ENCODE measurements around the gene GAGE12J.
"Not testable (repeated sequence)": the region's sequence is repeated elsewhere in the genome, so short reads cannot be mapped to it uniquely, and the experiment has no call there.

Gene GAGE12J

DNA sequence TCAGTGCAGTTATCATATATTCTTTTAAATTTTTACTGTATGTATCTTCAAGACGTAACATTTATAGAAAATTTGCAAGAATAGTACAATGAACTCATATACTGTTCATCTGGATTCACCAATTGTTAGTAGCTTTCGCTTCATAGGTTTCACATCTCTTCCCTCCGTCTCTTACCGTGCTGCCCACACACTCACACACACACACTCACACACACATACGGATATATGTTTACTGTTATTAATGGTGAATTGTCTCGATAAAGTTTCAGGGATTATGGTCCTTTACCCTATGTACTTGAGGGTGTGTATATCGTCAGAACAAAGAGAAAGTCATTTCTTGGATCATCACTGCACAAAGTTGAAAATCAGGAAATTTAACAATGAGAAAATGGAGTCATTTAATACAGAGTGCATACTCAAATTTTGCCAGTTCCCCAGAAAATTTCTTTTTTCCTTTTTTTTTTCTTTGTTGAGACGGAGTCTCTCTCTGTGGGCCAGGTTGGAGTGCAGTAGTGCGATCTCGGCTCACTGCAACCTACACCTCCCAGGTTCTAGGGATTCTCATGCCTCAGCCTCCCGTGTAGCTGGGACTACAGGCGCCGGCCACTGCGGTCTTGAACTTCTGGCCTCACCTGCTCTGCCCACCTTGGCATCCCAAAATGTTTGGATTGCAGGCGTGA, 22.8 kb downstream of the GAGE12J start:
- not testable (repeated sequence) for H3K27ac ChIP-seq (ENCODE audit: low read depth, low read length, poor library complexity, severe bottlenecking); H2AFZ ChIP-seq (ENCODE audit: low read length); H3K4me3 ChIP-seq (ENCODE audit: low read depth, low read length, poor library complexity, severe bottlenecking); H3K27me3 ChIP-seq (ENCODE audit: insufficient read depth, low read length); H3K9me2 ChIP-seq (ENCODE audit: low read depth, low read length); H3K9me3 ChIP-seq (ENCODE audit: low read length); H3K4me2 ChIP-seq (ENCODE audit: low read length); H3F3A ChIP-seq (ENCODE audit: insufficient read depth, low read length); H3K79me2 ChIP-seq (ENCODE audit: insufficient read depth, low read length); H4K20me1 ChIP-seq (ENCODE audit: insufficient read depth, low read length); H3K9ac ChIP-seq (ENCODE audit: low read length); H3K4me1 ChIP-seq (ENCODE audit: insufficient read depth, low read length, severe bottlenecking); H3K36me3 ChIP-seq (ENCODE audit: insufficient read depth, low read length)

DNA sequence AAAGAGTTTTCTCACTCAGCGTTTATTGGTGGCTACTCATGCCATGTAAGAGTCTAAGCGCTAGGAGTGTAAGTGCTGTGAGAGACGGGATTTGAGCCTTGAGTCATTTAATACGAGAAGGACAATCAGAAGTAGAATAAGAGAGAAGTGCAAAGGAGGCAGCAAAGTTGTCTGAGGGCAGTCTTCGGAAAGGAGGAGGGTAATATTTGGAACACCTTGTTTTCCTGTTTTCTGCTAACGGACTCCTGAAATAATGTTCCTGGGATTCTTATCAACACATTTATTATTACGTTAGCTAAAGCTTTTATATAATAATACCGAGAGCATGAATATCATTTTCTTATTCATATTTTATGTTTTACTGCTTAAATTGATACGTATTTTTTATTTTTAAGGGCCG, 23.6 kb downstream of the GAGE12J start:
- not testable (repeated sequence) for H3F3A ChIP-seq (ENCODE audit: insufficient read depth, low read length); H3K4me1 ChIP-seq (ENCODE audit: insufficient read depth, low read length, severe bottlenecking); H3K4me3 ChIP-seq (ENCODE audit: low read depth, low read length, poor library complexity, severe bottlenecking); H4K20me1 ChIP-seq (ENCODE audit: insufficient read depth, low read length); H3K79me2 ChIP-seq (ENCODE audit: insufficient read depth, low read length); H3K9me3 ChIP-seq (ENCODE audit: low read length); H3K36me3 ChIP-seq (ENCODE audit: insufficient read depth, low read length); H3K9ac ChIP-seq (ENCODE audit: low read length); H3K4me2 ChIP-seq (ENCODE audit: low read length); H3K9me2 ChIP-seq (ENCODE audit: low read depth, low read length); H2AFZ ChIP-seq (ENCODE audit: low read length); H3K27ac ChIP-seq (ENCODE audit: low read depth, low read length, poor library complexity, severe bottlenecking); H3K27me3 ChIP-seq (ENCODE audit: insufficient read depth, low read length)

GRCh38 chrX:49346150-49346549, 24.3 kb downstream of the GAGE12J start:
- not testable (repeated sequence) for H3K27me3 ChIP-seq (ENCODE audit: insufficient read depth, low read length); H3K9me3 ChIP-seq (ENCODE audit: low read length); H2AFZ ChIP-seq (ENCODE audit: low read length); H4K20me1 ChIP-seq (ENCODE audit: insufficient read depth, low read length); H3K36me3 ChIP-seq (ENCODE audit: insufficient read depth, low read length); H3F3A ChIP-seq (ENCODE audit: insufficient read depth, low read length); H3K9ac ChIP-seq (ENCODE audit: low read length); H3K4me1 ChIP-seq (ENCODE audit: insufficient read depth, low read length, severe bottlenecking); H3K79me2 ChIP-seq (ENCODE audit: insufficient read depth, low read length); H3K9me2 ChIP-seq (ENCODE audit: low read depth, low read length); H3K4me2 ChIP-seq (ENCODE audit: low read length); H3K27ac ChIP-seq (ENCODE audit: low read depth, low read length, poor library complexity, severe bottlenecking); H3K4me3 ChIP-seq (ENCODE audit: low read depth, low read length, poor library complexity, severe bottlenecking)

Data from OCI-LY1 (cell line).